Endothelial cell of umbilical vein (primary cell): ENCODE results near the gene PTPRF. TPM values are rescaled to one million over a fixed set of nuclear protein-coding genes. Genes with fewer than 3 reads are reported as not detected.

Experiments
- BruUV-seq: library from RNA; stranded (reverse); fragments of 400-500 nt; replicated peaks from 2 replicates; lab custom pipeline; 2021; lab: Mats Ljungman, UMichigan
- CTCF ChIA-PET: fragments of 300-600, 350-600 bp; sonication (Branson Sonifier 250); formaldehyde crosslinking; loops from one replicate; lab custom pipeline; 2021; ENCODE audit warnings: antibody characterized with exemption, inconsistent platforms; lab: Charles Lee
- POLR2A ChIA-PET: fragments of 300-600, 350-600 bp; sonication (Branson Sonifier 250); formaldehyde crosslinking; loops from one replicate; lab custom pipeline; 2021; ENCODE audit warnings: antibody characterized with exemption, inconsistent platforms; lab: Charles Lee
- DNase-seq: peaks from one replicate; pipeline ENCODE4 v3.0.0-alpha.2; 2011; ENCODE audit warnings: low read depth, low spot score
- FAIRE-seq: peaks from 2 replicates; lab custom pipeline; 2011; peaks lifted over from hg19 to GRCh38; lab: Jason Lieb, UNC
- H2AFZ ChIP-seq: 2 replicates; pipeline ENCODE4 v1.6.0; 2012; ENCODE audit warnings: low read depth, low read length, control low read depth, inconsistent platforms
- H3K27ac ChIP-seq: 2 replicates; pipeline ENCODE4 v1.5.1; 2011; ENCODE audit warnings: low read depth, mild to moderate bottlenecking, control low read depth, low read length, moderate library complexity; ENCODE audit not compliant: insufficient read depth
- H3K27me3 ChIP-seq, 2 experiments: 2 replicates each; pipeline versions ENCODE4 v1.6.0 to v1.6.1; 2011; ENCODE audit warnings: low read length in 2 of 2, mixed read lengths in 1 of 2; ENCODE audit not compliant: control insufficient read depth in 2 of 2, insufficient read depth in 2 of 2
- H3K36me3 ChIP-seq, 2 experiments: 2 replicates in 1 of 2; 3 replicates in 1 of 2; pipeline ENCODE4 v1.5.1; 2011; ENCODE audit warnings: low read length in 2 of 2, mild to moderate bottlenecking in 1 of 2, moderate library complexity in 1 of 2; ENCODE audit not compliant: control insufficient read depth in 2 of 2, insufficient read depth in 2 of 2; ENCODE audit errors: extremely low read depth in 1 of 2
- H3K4me1 ChIP-seq: 3 replicates; pipeline ENCODE4 v1.5.1; 2011; ENCODE audit warnings: mild to moderate bottlenecking, low read length; ENCODE audit not compliant: control insufficient read depth, insufficient read depth; ENCODE audit errors: extremely low read depth
- H3K4me2 ChIP-seq: 2 replicates; pipeline ENCODE4 v1.6.1; 2011; ENCODE audit warnings: low read length, control low read depth, mixed read lengths; ENCODE audit not compliant: insufficient read depth
- H3K4me3 ChIP-seq, 3 experiments: fragments of 200-600 bp in 1 of 3; sonication (generic), shearing (Covaris generic) in 1 of 3; replicated peaks in 1 of 3; 2 replicates each; pipeline ENCODE4 v1.5.1; 2011 to 2016; ENCODE audit warnings: control low read depth in 3 of 3, low read length in 3 of 3, mild to moderate bottlenecking in 2 of 3, inconsistent platforms in 1 of 3, low read depth in 1 of 3, moderate library complexity in 1 of 3; ENCODE audit not compliant: insufficient read depth in 1 of 3
- H3K79me2 ChIP-seq: 2 replicates; pipeline ENCODE4 v1.6.0; 2012; ENCODE audit warnings: low read length, inconsistent platforms; ENCODE audit not compliant: control insufficient read depth, insufficient read depth
- H3K9ac ChIP-seq: replicated peaks from 2 replicates; pipeline ENCODE3; 2011; ENCODE audit warnings: low read length, control low read depth; ENCODE audit not compliant: insufficient read depth; ENCODE audit errors: extremely low read depth
- H3K9me1 ChIP-seq: replicated peaks from 3 replicates; pipeline ENCODE4 v1.6.0; 2011; ENCODE audit warnings: mild to moderate bottlenecking, low read length; ENCODE audit not compliant: control insufficient read depth, insufficient read depth; ENCODE audit errors: extremely low read depth
- H3K9me3 ChIP-seq: replicated peaks from 2 replicates; pipeline ENCODE4 v1.5.1; 2012; ENCODE audit warnings: low read length, inconsistent platforms; ENCODE audit not compliant: control insufficient read depth, insufficient read depth
- H4K20me1 ChIP-seq: replicated peaks from 2 replicates; pipeline ENCODE3; 2011; ENCODE audit warnings: mild to moderate bottlenecking, low read length; ENCODE audit not compliant: control insufficient read depth, insufficient read depth; ENCODE audit errors: extremely low read depth
- CTCF ChIP-seq, 2 donors: IDR thresholded peaks; 1 replicate in 1 of 2; 2 replicates in 1 of 2; pipeline ENCODE4 v1.5.1; 2011; ENCODE audit warnings: low read length in 2 of 2, mild to moderate bottlenecking in 2 of 2, moderate library complexity in 2 of 2, control low read depth in 1 of 2, inconsistent platforms in 1 of 2, low read depth in 1 of 2; ENCODE audit not compliant: insufficient read depth in 1 of 2; ENCODE audit errors: extremely low read depth in 1 of 2
- EZH2 ChIP-seq: IDR thresholded peaks from 2 replicates; pipeline ENCODE4 v1.6.1; 2012; ENCODE audit warnings: borderline replicate concordance, low read depth, mild to moderate bottlenecking, moderate library complexity, low read length, inconsistent platforms; ENCODE audit not compliant: severe bottlenecking
- FOS ChIP-seq: IDR thresholded peaks from 2 replicates; pipeline ENCODE4 v1.6.1; 2011; ENCODE audit warnings: mild to moderate bottlenecking, low read length, moderate library complexity, borderline replicate concordance; ENCODE audit not compliant: insufficient read depth
- GATA2 ChIP-seq: IDR thresholded peaks from 2 replicates; pipeline ENCODE4 v1.7.0; 2011; ENCODE audit warnings: low read depth, mild to moderate bottlenecking, moderate library complexity, mixed read lengths, low read length; ENCODE audit not compliant: insufficient read length, insufficient read depth
- JUN ChIP-seq: IDR thresholded peaks from 2 replicates; pipeline ENCODE4 v1.6.1; 2011; ENCODE audit warnings: borderline replicate concordance, low read depth; ENCODE audit not compliant: insufficient read length, insufficient read depth
- MAX ChIP-seq: IDR thresholded peaks from 2 replicates; pipeline ENCODE4 v1.6.1; 2011; ENCODE audit not compliant: insufficient read depth, insufficient read length
- MYC ChIP-seq: IDR thresholded peaks from one replicate; pipeline ENCODE4 v1.6.1; 2011; ENCODE audit warnings: mild to moderate bottlenecking, low read depth, low read length
- POLR2A ChIP-seq: IDR thresholded peaks from 2 replicates; pipeline ENCODE4 v1.6.1; 2012; ENCODE audit warnings: low read depth, mild to moderate bottlenecking, control low read depth, low read length
- POLR2AphosphoS5 ChIP-seq: IDR thresholded peaks from 2 replicates; pipeline ENCODE4 v1.6.1; 2012; ENCODE audit warnings: low read depth, mild to moderate bottlenecking, control low read depth, low read length, moderate library complexity; ENCODE audit not compliant: insufficient read depth
- dilution Hi-C: fragments of 300-500 bp; cut with MboI; formaldehyde crosslinking; loops from one replicate; pipeline ENCODE4 v1.15.0; 2019; ENCODE audit warnings: low sequenced_read_pairs; ENCODE audit not compliant: extremely low pct_ligation_motif_present
- intact Hi-C: fragments of 100-400 bp; cut with micrococcal nuclease; formaldehyde crosslinking; loops from one replicate; pipeline ENCODE4 v1.10.0; 2022
- polyA plus RNA-seq, 4 experiments: library from polyadenylated mRNA; depleted of rRNA in 3 of 4; stranded (reverse) in 3 of 4; unstranded in 1 of 4; fragments of >200 nt; gene quantifications; 2 replicates each; pipeline versions ENCODE4 v1.2.1 to v1.2.3, GENCODE V29; 2011 to 2012; ENCODE audit warnings: missing spikeins in 1 of 4
- total RNA-seq: library from RNA; stranded (reverse); gene quantifications from 2 replicates; pipeline ENCODE4 v1.2.3, GENCODE V29; 2021

The PTPRF gene
- total and polyA plus RNA-seq, 2 donors (not counting 3 experiments of a cell fraction or from before 2014, with no cell fraction given) = 217 to 338 TPM

- CTCF ChIA-PET = interaction anchor here (1.1 to 2.7 kb wide), 3 partner anchors 9 to 337 kb away, joined by 3 to 10 read pairs (median 3); no protein-coding TSS in a partner anchor
These were observed 33.3 kb downstream of the PTPRF start for GRCh38 chr1:43563876-43564539.

More at GRCh38 chr1:43563876-43564539, 33.3 kb downstream of the PTPRF start:
- POLR2A ChIA-PET = interaction anchor here (1.3 kb wide), 1 partner anchor 9 kb away, joined by 3 read pairs; no protein-coding TSS in a partner anchor
- no TSS peak for BruUV-seq
- H3K27me3 ChIP-seq = no peaks in the 10 kb centered on the region
- TF ChIP-seq GATA2 (no peak), CTCF (IDR thresholded peaks at IDR 0.05; ENCODE audit: extremely low read depth in 1 of 2, insufficient read depth in 1 of 2, low read depth in 1 of 2, low read length in 2 of 2) (no peak), JUN (no peak), FOS (no peak), POLR2AphosphoS5 (no peak), MYC (no peak), MAX (no peak), EZH2 (no peak), POLR2A (no peak)
- H3K4me3 ChIP-seq = no peak overlapping the region
- no peak overlapping the region for H3K4me2 ChIP-seq
- H2AFZ ChIP-seq = no peak overlapping the region
- no peaks in the 10 kb centered on the region for H4K20me1 ChIP-seq
- dilution Hi-C loops = no loop called here
- H3K9me1 ChIP-seq = no peaks in the 10 kb centered on the region
- intact Hi-C loops = no loop called here
- no peak for DNase-seq
- no peak for FAIRE-seq
- H3K27ac ChIP-seq = no peak overlapping the region
- peaks cover 11% of the 10 kb centered on the region for H3K79me2 ChIP-seq
- peaks cover 12% of the 10 kb centered on the region for H3K4me1 ChIP-seq
- no peak overlapping the region for H3K9ac ChIP-seq
- H3K9me3 ChIP-seq = no peaks in the 10 kb centered on the region
- H3K36me3 ChIP-seq = peaks cover 0 to 24% of the 10 kb centered on the region in 2 experiments
